SK-N-SH (cell line): ENCODE results near the gene APBA3. TPM values are rescaled to one million over a fixed set of nuclear protein-coding genes. Genes with fewer than 3 reads are reported as not detected.
A peak's percentile ranks its signal among the peaks of the same experiment; 100 is the strongest.

ENCODE experiments used
- CTCF ChIA-PET: fragments of 300-600, 350-600 bp; formaldehyde crosslinking; extraction: SDS; loops from one replicate; lab custom pipeline; 2021; lab: Yijun Ruan, JAX
- POLR2A ChIA-PET: fragments of 350-600 bp; sonication (Branson Sonifier 250); formaldehyde crosslinking; extraction: SDS; loops from one replicate; lab custom pipeline; 2020; ENCODE audit warnings: antibody characterized with exemption, inconsistent platforms; lab: Yijun Ruan, JAX
- DNase-seq: peaks from one replicate; pipeline ENCODE4 v3.0.0; 2012
- H2AFZ ChIP-seq: fragments of 200-600 bp; sonication (generic); 2 replicates; pipeline ENCODE4 v1.8.1; 2016; ENCODE audit warnings: antibody characterized with exemption, mild to moderate bottlenecking, low read depth
- H3F3A ChIP-seq: fragments of 200-600 bp; sonication (generic); replicated peaks from 2 replicates; pipeline ENCODE3; 2016; ENCODE audit warnings: antibody characterized with exemption, mild to moderate bottlenecking; ENCODE audit not compliant: insufficient read depth
- H3K27ac ChIP-seq, 2 experiments: fragments of 200-500 bp in 1 of 2; fragments of 200-600 bp in 1 of 2; sonication (Bioruptor generic) in 1 of 2; sonication (generic), shearing (Covaris generic) in 1 of 2; 2 replicates each; pipeline versions ENCODE4 v1.5.1 to v1.6.1; 2014 to 2016; ENCODE audit warnings: low read depth in 2 of 2, inconsistent platforms in 1 of 2, low read length in 1 of 2, mild to moderate bottlenecking in 1 of 2, mixed read lengths in 1 of 2
- H3K27me3 ChIP-seq: fragments of 200-600 bp; sonication (generic), shearing (Covaris generic); 2 replicates; pipeline ENCODE4 v1.6.1; 2016; ENCODE audit warnings: mixed run types; ENCODE audit not compliant: insufficient read depth
- H3K36me3 ChIP-seq, 2 experiments: fragments of 200-500 bp in 1 of 2; fragments of 200-600 bp in 1 of 2; sonication (Bioruptor generic) in 1 of 2; sonication (generic) in 1 of 2; replicated peaks in 1 of 2; 2 replicates each; pipeline versions ENCODE3 to v1.5.1; 2014 to 2016; ENCODE audit warnings: low read length in 1 of 2, mild to moderate bottlenecking in 1 of 2; ENCODE audit not compliant: insufficient read depth in 2 of 2, control insufficient read depth in 1 of 2
- H3K4me1 ChIP-seq, 2 experiments: fragments of 200-500 bp in 1 of 2; fragments of 200-600 bp in 1 of 2; sonication (Bioruptor generic) in 1 of 2; sonication (generic), shearing (Covaris generic) in 1 of 2; 2 replicates each; pipeline versions ENCODE4 v1.5.1 to v1.6.1; 2014 to 2016; ENCODE audit warnings: low read depth in 1 of 2, low read length in 1 of 2, mixed run types in 1 of 2; ENCODE audit not compliant: insufficient read depth in 2 of 2, control insufficient read depth in 1 of 2
- H3K4me2 ChIP-seq: fragments of 200-600 bp; sonication (generic), shearing (Covaris generic); 2 replicates; pipeline ENCODE4 v1.6.1; 2017; ENCODE audit warnings: mixed run types
- H3K4me3 ChIP-seq, 2 experiments: fragments of 200-500 bp in 1 of 2; fragments of 200-600 bp in 1 of 2; sonication (Bioruptor generic) in 1 of 2; sonication (generic), shearing (Covaris generic) in 1 of 2; 2 replicates each; pipeline versions ENCODE4 v1.5.1 to v1.8.1; 2014 to 2016; ENCODE audit warnings: low read depth in 2 of 2, inconsistent platforms in 1 of 2, low read length in 1 of 2, mild to moderate bottlenecking in 1 of 2, mixed read lengths in 1 of 2, moderate library complexity in 1 of 2
- H3K79me2 ChIP-seq: fragments of 200-600 bp; sonication (generic); 2 replicates; pipeline ENCODE4 v1.8.1; 2017; ENCODE audit warnings: mild to moderate bottlenecking; ENCODE audit not compliant: insufficient read depth
- H3K9ac ChIP-seq: fragments of 200-600 bp; sonication (generic); 2 replicates; pipeline ENCODE4 v1.6.1; 2017; ENCODE audit warnings: mixed run types
- H3K9me2 ChIP-seq: fragments of 200-600 bp; sonication (generic); 2 replicates; pipeline ENCODE4 v1.6.1; 2017; ENCODE audit warnings: mixed run types
- H3K9me3 ChIP-seq: fragments of 200-600 bp; sonication (generic); 2 replicates; pipeline ENCODE4 v1.6.1; 2017; ENCODE audit warnings: mixed run types, mild to moderate bottlenecking, moderate library complexity
- H4K20me1 ChIP-seq: fragments of 200-600 bp; sonication (generic); 2 replicates; pipeline ENCODE4 v1.6.1; 2017; ENCODE audit warnings: mild to moderate bottlenecking, mixed run types; ENCODE audit not compliant: insufficient read depth
- ELF1 ChIP-seq: IDR thresholded peaks from 2 replicates; pipeline ENCODE4 v1.4.0; 2012
- EP300 ChIP-seq, 2 experiments: IDR thresholded peaks; 2 replicates each; pipeline versions ENCODE4 v1.4.0 to v1.6.1; 2012; ENCODE audit warnings: borderline replicate concordance in 1 of 2, low read depth in 1 of 2, low read length in 1 of 2
- FOXJ3 ChIP-seq: sonication (generic); formaldehyde crosslinking; IDR thresholded peaks from 2 replicates; pipeline ENCODE4 v1.5.1; 2020; ENCODE audit warnings: mild to moderate bottlenecking, missing genetic modification reagents
- FOXM1 ChIP-seq: IDR thresholded peaks from 2 replicates; pipeline ENCODE4 v1.4.0; 2012; ENCODE audit warnings: low read depth, mild to moderate bottlenecking
- GABPA ChIP-seq: IDR thresholded peaks from 2 replicates; pipeline ENCODE4 v1.4.0; 2012; ENCODE audit warnings: low read depth, mild to moderate bottlenecking
- JUND ChIP-seq: IDR thresholded peaks from 2 replicates; pipeline ENCODE4 v1.4.0; 2012
- MEF2A ChIP-seq: IDR thresholded peaks from 2 replicates; pipeline ENCODE4 v1.4.0; 2012; ENCODE audit warnings: low read depth, borderline replicate concordance
- NRF1 ChIP-seq: IDR thresholded peaks from 2 replicates; pipeline ENCODE4 v1.6.1; 2012; ENCODE audit warnings: low read depth, mild to moderate bottlenecking, low read length
- RAD21 ChIP-seq: IDR thresholded peaks from 2 replicates; pipeline ENCODE4 v1.6.1; 2012; ENCODE audit warnings: mild to moderate bottlenecking, low read length
- RCOR1 ChIP-seq: fragments of 150-350 bp; IDR thresholded peaks from 2 replicates; pipeline ENCODE4 v1.6.1; 2017; ENCODE audit warnings: antibody characterized with exemption, low read length
- RFX5 ChIP-seq: IDR thresholded peaks from 2 replicates; pipeline ENCODE4 v1.6.1; 2012; ENCODE audit warnings: mild to moderate bottlenecking, improper control_type of control experiment, low read length
- SMC3 ChIP-seq: IDR thresholded peaks from 2 replicates; pipeline ENCODE4 v1.6.1; 2012; ENCODE audit warnings: low read depth, low read length, improper control_type of control experiment
- TEAD4 ChIP-seq: IDR thresholded peaks from 2 replicates; pipeline ENCODE4 v1.4.0; 2012; ENCODE audit warnings: mild to moderate bottlenecking, borderline replicate concordance; ENCODE audit not compliant: insufficient read depth
- YY1 ChIP-seq: IDR thresholded peaks from 2 replicates; pipeline ENCODE4 v1.4.0; 2012; ENCODE audit warnings: low read depth, mild to moderate bottlenecking
- WGBS: methylation state at CpG from one replicate; pipeline ENCODE4 v1.1.6; 2017; ENCODE audit warnings: low lambda C conversion rate; 5-methylcytosine and 5-hydroxymethylcytosine counted together
- polyA plus RNA-seq, 3 experiments: library from polyadenylated mRNA; depleted of rRNA; stranded (reverse); fragments of >200 nt; gene quantifications; 2 replicates each; pipeline ENCODE4 v1.2.3, GENCODE V29; 2012
- TF ChIP-seq, protein P1 (sequence below): IDR thresholded peaks from 2 replicates; pipeline ENCODE4 v1.6.1; 2012; ENCODE audit warnings: mild to moderate bottlenecking, low read depth, low read length, moderate library complexity
- TF ChIP-seq, protein P2 (sequence below): IDR thresholded peaks from 2 replicates; pipeline ENCODE4 v1.4.0; 2012; ENCODE audit warnings: low read depth, borderline replicate concordance
- TF ChIP-seq, protein P3 (sequence below): fragments of 150-350 bp; IDR thresholded peaks from 2 replicates; pipeline ENCODE4 v1.6.1; 2016; ENCODE audit warnings: mild to moderate bottlenecking, low read depth, low read length
- TF ChIP-seq, protein P4 (sequence below): fragments of 150-350 bp; IDR thresholded peaks from 2 replicates; pipeline ENCODE4 v1.6.1; 2017; ENCODE audit warnings: antibody characterized with exemption, low read length, low read depth, borderline replicate concordance

The APBA3 gene
- polyA plus RNA-seq, 1 of the 3 experiments (the other 2 are of a cell fraction) = 10.6 TPM

DNA sequence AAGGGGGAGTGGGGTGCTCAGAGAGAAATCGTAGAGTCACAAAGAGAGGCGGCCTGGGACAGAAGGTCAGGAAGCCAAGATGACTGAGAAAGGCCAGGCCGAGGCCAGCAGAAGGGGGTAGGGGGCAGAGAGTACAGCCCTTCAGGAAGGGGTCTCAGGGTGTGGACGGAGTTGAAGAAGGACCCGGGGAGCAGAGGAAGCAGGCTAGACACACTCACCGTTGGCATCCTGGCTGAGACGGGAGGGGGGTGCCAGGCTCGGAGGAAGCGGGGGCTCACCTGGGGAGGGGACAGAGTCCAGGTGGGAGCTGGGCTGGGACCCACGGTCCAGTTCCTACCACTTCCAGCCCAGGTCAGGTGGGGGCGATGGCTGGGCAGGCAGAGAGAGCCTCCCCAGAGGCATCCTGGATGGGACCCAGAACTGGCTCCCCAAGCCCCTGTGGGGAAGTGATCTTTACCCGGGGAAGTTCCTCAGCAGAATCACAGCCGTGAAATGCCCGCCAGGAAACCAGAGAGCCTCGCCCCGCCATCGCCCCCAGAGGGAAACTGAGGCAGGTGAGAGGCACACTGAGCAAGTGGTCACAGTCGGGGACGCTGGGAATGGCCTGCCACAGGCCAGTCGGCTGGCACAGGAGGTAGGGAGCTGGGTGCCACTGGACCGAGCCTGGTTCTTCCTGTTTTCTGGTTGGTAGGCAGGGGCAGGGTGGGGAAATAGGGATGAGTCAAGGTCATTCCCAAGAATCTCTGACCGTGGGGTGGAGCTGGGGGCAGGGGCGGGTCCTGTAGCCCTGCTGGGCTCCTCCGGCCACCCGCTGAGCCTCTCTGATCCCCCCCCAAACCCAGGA, 23.3 kb upstream of the APBA3 start:
- Histone ChIP-seq H4K20me1 (no peaks in the 10 kb centered on the region), H3K4me2 (no peak overlapping the region), H3K36me3 (no peaks in the 10 kb centered on the region), H3K79me2 (no peaks in the 10 kb centered on the region), H3K4me1 (no peaks in the 10 kb centered on the region; a peak in 1 of 4 replicates), H3K9me3 (peaks cover 9% of the 10 kb centered on the region)
- no peak for DNase-seq
- 7% methylated on average over 16 of the region's 25 CpGs for WGBS
- TF ChIP-seq FOXM1 = no peak
- no peak for TF ChIP-seq RFX5
- TF ChIP-seq, all 33 proteins: peak for 0
- H3F3A ChIP-seq = no peaks in the 10 kb centered on the region
- H3K27me3 ChIP-seq = peaks cover 32% of the 10 kb centered on the region
- ChIA-PET CTCF (interaction anchor here (0.9 to 2.6 kb wide), 10 partner anchors 9 to 203 kb away, joined by 3 to 26 read pairs (median 4); partner anchors contain the start of genes ATCAY and RAX2), POLR2A (no interaction called here)
- no peak overlapping the region for H3K9ac ChIP-seq
- no peaks in the 10 kb centered on the region for H3K9me2 ChIP-seq
- no peak overlapping the region for H3K27ac ChIP-seq
- H3K4me3 ChIP-seq = no peak overlapping the region
- H2AFZ ChIP-seq = no peak overlapping the region

DNA sequence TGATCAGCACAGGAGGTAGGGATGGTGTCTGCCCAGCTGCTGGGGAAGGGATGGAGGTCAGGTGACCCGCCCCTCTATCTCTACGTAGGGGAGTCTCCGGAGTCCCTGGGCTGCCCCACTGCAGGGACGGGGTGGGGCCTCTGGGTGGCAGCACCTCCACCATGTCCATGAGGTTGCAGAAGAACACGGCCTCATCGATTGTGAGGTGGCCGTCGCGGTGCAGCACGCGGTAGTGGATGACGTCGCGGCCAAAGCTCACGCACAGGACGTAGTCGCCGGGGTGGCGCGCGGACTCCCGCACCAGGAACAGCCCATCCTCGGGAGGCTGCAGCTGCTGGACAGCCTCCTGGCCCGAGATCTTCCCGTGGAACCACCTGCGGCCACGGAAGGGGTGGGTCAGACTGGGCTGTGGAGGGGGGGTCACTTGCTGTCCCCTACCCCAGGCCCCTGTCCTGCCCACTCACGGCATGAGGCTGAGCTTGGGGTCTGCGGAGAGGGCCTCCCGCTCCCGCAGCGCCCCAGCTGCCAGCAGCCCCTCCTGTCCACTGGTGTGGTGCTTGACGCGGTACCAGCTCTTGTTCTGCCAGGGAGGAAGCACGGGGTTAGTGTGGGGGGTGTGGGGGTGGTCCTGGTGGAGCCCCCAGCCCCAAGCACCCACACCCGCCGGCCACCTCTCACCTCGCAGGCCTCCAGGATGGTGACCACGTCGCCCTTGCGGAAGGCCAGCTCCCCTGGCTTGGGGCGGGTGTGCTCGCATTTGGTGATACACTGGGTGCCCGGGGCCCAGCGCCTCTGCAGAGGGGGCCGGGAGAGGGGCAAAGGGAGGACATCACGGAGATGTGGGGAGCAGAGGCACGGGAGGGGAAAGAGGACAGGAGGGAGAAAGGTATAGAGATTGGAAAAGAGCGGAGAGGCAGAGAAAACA, 22.4 kb upstream of the APBA3 start:
- ChIA-PET CTCF (interaction anchor here (0.6 to 2.6 kb wide), 17 partner anchors 10 to 204 kb away, joined by 3 to 26 read pairs (median 4); partner anchors contain the start of genes ATCAY, DAPK3 and RAX2), POLR2A (interaction anchor here (0.6 kb wide), 1 partner anchor 204 kb away, joined by 3 read pairs; no protein-coding TSS in a partner anchor)
- Histone ChIP-seq H3K79me2 (no peaks in the 10 kb centered on the region), H3K4me3 (no peak overlapping the region), H3K27me3 (peaks cover 31% of the 10 kb centered on the region), H3K36me3 (no peaks in the 10 kb centered on the region), H3K9me3 (peaks cover 9% of the 10 kb centered on the region), H3F3A (no peaks in the 10 kb centered on the region), H2AFZ (no peak overlapping the region), H3K9ac (no peak overlapping the region), H3K27ac (no peak overlapping the region), H3K4me2 (no peak overlapping the region), H3K9me2 (no peaks in the 10 kb centered on the region), H3K4me1 (no peaks in the 10 kb centered on the region; a peak in 1 of 4 replicates), H4K20me1 (no peaks in the 10 kb centered on the region)
- peak; percentile 88 for DNase-seq
- WGBS = 18% methylated on average over 14 of the region's 49 CpGs
- no peak for TF ChIP-seq GABPA
- TF ChIP-seq JUND = no peak
- no peak for TF ChIP-seq EP300 (IDR thresholded peaks at IDR 0.05; ENCODE audit: borderline replicate concordance in 1 of 2, low read depth in 1 of 2, low read length in 1 of 2)
- TF ChIP-seq FOXM1 = no peak
- no peak for TF ChIP-seq TEAD4
- TF ChIP-seq, protein P1, sequence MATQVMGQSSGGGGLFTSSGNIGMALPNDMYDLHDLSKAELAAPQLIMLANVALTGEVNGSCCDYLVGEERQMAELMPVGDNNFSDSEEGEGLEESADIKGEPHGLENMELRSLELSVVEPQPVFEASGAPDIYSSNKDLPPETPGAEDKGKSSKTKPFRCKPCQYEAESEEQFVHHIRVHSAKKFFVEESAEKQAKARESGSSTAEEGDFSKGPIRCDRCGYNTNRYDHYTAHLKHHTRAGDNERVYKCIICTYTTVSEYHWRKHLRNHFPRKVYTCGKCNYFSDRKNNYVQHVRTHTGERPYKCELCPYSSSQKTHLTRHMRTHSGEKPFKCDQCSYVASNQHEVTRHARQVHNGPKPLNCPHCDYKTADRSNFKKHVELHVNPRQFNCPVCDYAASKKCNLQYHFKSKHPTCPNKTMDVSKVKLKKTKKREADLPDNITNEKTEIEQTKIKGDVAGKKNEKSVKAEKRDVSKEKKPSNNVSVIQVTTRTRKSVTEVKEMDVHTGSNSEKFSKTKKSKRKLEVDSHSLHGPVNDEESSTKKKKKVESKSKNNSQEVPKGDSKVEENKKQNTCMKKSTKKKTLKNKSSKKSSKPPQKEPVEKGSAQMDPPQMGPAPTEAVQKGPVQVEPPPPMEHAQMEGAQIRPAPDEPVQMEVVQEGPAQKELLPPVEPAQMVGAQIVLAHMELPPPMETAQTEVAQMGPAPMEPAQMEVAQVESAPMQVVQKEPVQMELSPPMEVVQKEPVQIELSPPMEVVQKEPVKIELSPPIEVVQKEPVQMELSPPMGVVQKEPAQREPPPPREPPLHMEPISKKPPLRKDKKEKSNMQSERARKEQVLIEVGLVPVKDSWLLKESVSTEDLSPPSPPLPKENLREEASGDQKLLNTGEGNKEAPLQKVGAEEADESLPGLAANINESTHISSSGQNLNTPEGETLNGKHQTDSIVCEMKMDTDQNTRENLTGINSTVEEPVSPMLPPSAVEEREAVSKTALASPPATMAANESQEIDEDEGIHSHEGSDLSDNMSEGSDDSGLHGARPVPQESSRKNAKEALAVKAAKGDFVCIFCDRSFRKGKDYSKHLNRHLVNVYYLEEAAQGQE = no peak
- TF ChIP-seq RCOR1 = no peak
- TF ChIP-seq YY1 = no peak
- TF ChIP-seq FOXJ3 = no peak
- no peak for TF ChIP-seq ELF1
- no peak for TF ChIP-seq NRF1
- TF ChIP-seq MEF2A = no peak
- TF ChIP-seq RAD21 = peak; percentile 63
- peak; percentile 29; the same call in 1 of the 2 replicates for TF ChIP-seq SMC3
- TF ChIP-seq, protein P2, sequence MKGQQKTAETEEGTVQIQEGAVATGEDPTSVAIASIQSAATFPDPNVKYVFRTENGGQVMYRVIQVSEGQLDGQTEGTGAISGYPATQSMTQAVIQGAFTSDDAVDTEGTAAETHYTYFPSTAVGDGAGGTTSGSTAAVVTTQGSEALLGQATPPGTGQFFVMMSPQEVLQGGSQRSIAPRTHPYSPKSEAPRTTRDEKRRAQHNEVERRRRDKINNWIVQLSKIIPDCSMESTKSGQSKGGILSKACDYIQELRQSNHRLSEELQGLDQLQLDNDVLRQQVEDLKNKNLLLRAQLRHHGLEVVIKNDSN = no peak
- TF ChIP-seq, protein P3, sequence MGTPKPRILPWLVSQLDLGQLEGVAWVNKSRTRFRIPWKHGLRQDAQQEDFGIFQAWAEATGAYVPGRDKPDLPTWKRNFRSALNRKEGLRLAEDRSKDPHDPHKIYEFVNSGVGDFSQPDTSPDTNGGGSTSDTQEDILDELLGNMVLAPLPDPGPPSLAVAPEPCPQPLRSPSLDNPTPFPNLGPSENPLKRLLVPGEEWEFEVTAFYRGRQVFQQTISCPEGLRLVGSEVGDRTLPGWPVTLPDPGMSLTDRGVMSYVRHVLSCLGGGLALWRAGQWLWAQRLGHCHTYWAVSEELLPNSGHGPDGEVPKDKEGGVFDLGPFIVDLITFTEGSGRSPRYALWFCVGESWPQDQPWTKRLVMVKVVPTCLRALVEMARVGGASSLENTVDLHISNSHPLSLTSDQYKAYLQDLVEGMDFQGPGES = no peak
- TF ChIP-seq, protein P4, sequence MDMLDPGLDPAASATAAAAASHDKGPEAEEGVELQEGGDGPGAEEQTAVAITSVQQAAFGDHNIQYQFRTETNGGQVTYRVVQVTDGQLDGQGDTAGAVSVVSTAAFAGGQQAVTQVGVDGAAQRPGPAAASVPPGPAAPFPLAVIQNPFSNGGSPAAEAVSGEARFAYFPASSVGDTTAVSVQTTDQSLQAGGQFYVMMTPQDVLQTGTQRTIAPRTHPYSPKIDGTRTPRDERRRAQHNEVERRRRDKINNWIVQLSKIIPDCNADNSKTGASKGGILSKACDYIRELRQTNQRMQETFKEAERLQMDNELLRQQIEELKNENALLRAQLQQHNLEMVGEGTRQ = no peak
